Measurements from ENCODE around the gene SUN1.
A peak's percentile ranks its signal among the peaks of the same experiment; 100 is the strongest.
"Not testable (repeated sequence)": the region's sequence is repeated elsewhere in the genome, so short reads cannot be mapped to it uniquely, and the experiment has no call there.

The SUN1 gene

DNA sequence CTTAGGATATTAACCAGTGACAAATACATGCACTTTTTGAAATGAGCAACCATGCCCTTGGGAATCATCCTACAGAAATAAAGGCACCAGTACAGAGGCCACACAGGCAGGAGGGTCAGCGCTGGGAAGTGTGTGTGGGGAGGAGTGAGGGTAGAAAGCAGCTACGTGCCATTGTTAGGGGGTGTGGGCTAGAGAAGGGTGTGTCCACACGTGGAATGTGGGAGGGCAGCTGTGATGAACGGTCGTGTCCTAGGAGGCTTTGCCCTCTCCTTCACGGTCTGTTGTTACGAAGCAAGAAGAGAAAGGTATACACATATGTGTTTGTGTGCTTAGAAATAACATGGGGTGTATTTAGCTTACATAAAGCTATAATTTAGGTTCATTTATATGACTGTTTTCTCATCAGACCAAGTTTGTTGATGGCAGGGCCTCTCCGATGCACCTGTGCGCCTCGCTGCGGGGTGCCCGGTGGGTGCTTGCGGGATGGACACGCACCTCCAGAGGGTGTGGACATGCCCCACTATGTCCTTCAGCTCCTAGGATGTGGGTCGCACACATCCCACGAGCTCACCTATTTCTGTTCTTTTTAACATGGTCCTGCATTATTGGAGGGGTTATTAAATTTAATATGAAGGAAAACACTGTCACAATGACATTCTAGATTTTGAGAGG is 27.2 kb downstream of the SUN1 start:
- no peak for DNase-seq

- no peak for DNase-seq
Measured at GRCh38 chr7:860149-860548, 27.9 kb downstream of the SUN1 start.

GRCh38 chr7:861222-861621 is 28.9 kb downstream of the SUN1 start:
- no peak for DNase-seq

DNA sequence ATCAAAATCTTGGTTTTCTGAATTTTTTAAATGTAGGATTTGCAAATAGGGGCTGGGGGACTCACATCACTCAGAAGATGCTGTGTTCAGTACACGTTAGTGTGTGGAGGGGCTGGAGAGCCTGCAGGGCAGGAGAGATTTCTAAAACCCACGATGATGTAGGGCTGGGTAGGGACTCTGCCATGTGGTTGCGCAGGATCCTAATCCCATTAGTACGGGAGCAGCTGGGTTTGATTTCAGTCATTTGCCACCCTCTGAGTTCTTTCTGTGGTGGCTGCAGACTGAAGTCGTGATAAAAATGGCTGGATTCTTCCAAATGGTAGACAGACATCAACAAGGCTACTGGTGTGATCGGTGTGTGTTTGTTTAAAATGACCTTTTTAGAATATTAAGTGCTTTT is 29.9 kb downstream of the SUN1 start:
- no peak for DNase-seq

- DNase-seq, result no peak
Measured at GRCh38 chr7:863106-863505, 30.8 kb downstream of the SUN1 start.

DNA sequence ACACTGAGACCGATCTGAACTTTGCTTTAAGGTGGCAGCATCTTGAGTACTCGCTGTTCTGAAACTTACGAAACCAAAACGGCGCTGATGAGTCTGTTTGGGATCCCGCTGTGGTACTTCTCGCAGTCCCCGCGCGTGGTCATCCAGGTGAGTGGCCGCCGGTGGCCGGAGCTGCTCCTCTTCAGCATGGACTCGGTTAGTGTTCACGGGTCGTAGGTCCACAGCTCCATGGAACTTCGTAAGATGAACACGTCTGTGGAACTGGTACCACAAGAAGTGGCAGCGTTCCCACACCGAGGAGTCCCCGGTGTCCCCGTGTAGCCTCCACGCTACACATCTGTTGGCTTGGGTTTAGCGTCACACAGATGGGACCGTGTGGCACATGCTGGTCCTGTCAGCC is 33.6 kb downstream of the SUN1 start:
- no peak for DNase-seq

- DNase-seq, result no peak
Measured at GRCh38 chr7:867001-867405, 34.7 kb downstream of the SUN1 start.

DNA sequence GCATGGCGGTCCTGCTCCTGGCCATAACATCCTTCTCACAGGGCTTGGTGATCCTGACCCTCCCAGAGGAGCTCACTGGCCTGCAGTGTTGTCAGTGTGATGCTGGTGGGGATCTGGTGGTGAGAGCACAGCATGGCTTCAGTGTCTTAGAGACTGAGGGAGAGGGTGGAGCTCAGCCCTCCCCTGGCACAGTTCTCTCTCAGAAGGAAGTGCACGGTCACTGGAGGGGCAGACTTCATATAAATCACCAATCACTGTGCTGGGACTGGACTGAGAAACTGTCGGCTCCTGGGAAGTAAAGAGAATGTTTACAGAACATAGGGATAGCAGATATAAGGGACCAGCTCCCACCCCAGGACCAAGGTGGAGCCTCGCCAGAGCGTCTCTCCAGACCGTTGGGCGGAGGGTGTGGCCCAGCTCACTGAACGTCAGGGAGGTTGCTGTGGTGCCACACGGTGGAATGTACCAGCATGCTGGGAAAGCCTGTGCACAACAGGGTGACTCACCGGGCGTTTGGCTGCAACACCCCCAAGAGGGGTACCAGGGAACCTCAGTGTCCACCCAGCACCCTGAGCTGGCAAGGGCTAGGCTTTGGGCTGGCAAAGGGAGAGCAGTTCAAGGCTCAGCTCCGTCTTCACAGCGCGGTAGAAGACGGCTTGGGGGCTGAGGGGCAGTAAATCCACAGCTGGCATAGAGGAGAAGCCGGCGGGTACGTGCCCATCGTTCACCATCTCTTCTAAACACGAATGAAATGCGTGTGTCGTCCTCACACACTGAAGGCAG is 35.3 kb downstream of the SUN1 start:
- DNase-seq, result no peak

DNA sequence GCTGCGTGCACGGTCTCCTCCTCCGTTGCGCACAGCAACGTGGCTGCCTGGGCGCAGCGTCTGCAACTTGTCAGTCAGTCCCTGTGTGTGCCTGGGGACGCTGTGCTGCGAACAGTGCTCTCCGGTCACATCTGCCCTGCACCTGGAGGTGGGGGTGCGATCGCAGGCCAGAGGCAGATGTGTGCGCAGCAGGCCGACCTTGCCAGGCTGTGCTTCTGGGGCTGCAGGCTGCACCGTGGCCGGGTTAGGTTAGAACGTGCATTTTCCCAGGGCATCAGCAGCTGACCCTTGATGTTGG is 35.9 kb downstream of the SUN1 start:
- no peak for DNase-seq

DNA sequence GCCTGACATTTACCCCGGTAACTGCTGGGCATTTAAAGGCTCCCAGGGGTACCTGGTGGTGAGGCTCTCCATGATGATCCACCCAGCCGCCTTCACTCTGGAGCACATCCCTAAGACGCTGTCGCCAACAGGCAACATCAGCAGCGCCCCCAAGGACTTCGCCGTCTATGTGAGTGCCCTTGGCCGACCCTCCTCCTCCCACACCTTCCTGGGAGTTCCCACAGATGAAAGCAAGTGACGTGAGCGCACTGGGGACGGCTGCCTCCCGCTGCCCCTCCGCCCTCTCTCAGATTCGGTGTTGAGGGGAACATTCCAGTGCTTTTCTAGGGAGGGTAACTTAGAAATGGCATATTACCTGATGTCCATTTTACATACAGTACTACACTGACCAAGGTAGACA is 37.1 kb downstream of the SUN1 start:
- no peak for DNase-seq

DNA sequence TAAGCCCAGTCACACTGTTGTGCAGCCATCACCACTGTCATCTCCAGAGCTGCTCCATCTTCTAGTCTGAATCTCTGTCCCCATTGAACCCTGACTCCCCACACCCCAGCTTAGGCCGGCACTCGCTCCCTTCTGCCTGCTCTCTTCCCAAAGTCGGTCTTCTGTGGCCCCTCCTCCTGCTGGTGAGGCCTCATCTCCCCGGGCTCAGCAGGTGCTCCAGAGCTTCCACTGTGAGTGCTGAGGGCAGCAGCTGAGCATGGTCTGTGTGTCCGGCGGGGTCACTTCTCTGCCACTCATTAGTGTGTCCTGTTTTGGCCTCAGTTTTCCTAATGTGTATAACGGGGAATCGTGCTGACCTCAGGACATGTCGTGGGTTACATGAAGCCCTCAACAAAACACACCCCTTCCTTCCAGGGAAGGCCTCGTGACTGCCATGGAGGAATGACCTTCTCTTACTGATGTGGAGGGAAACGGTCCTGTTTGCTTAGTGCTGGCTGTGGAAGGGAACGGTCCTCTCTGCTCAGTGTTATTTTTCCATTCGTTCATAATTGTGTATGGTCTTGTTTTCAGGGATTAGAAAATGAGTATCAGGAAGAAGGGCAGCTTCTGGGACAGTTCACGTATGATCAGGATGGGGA is 39.7 kb downstream of the SUN1 start:
- no peak for DNase-seq

DNA sequence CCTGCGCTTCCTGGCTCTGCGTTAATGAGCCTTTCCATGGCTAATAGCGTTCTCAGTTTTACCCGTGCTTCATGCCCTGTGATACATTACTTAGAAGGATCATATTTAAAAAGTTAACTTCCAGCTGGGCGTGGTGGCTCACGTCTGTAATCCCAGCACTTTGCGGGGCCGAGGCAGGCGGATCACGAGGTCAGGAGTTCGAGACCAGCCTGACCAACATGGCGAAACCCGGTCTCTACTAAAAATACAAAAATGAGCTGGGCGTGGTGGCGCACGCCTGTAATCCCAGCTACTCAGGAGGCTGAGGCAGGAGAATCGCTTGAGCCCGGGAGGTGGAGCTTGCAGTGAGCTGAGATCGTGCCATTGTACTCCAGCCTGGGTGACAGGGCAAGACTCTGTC is 40.4 kb downstream of the SUN1 start:
- not testable (repeated sequence) for DNase-seq

GRCh38 chr7:873367-874002 is 41.2 kb downstream of the SUN1 start:
- DNase-seq, result peak; percentile 61

- DNase-seq, result no peak
Measured at GRCh38 chr7:874031-874749, 41.9 kb downstream of the SUN1 start.

GRCh38 chr7:875051-875450 is 42.8 kb downstream of the SUN1 start:
- no peak for DNase-seq

DNA sequence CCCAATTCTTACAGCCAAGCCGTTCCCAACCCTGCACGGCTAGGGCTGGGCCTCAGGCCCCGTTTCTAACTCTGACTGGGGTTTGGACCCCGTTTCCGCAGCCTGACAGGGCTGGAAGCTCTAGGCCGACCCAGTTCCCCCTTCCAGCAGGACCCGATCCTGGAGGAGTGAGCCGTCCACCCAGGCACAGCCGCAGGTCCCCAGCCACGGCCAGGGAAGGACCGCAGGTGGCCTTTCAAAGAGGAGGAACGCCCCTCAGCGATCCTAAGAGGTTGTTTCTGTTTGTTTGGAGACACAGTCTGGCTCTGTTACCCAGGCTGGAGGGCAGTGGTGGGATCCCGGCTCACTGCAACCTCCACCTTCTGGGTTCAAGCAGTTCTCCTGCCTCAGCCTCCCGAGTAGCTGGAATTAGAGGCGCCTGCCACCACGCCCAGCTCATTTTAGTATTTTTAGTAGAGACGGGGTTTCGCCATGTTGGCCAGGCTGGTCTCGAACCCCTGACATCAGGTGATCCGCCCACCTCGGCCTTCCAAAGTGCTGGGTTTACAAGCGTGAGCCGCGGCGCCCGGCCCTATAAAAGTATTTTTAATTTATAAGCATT is 43.3 kb downstream of the SUN1 start:
- DNase-seq, result no peak

- DNase-seq, result peak; percentile 99
Measured at GRCh38 chr7:876077-876971, 44.0 kb downstream of the SUN1 start, which contains the start of gene GET4. Gene GET4 (plus strand): TSS chr7:876554. CDS start chr7:876646, 92 bp downstream.

DNA sequence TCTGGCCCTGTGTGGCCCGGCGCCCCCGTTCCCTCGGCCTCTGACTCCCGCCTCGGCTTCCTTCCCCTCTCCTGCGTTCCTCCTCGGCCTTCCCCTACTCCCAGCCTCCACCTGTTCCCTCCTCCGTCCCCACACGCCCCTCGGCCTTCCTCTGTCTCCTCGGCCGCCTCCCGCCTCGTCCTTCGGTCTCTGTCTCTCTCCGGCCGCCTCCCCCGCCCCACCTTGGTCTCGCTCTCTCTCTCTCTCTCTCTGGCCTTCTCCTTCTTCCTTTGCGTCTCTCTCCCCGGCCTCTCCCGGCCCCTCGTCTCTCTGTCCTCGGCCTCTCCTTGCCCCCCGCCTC is 44.7 kb downstream of the SUN1 start:
- no peak for DNase-seq

DNA sequence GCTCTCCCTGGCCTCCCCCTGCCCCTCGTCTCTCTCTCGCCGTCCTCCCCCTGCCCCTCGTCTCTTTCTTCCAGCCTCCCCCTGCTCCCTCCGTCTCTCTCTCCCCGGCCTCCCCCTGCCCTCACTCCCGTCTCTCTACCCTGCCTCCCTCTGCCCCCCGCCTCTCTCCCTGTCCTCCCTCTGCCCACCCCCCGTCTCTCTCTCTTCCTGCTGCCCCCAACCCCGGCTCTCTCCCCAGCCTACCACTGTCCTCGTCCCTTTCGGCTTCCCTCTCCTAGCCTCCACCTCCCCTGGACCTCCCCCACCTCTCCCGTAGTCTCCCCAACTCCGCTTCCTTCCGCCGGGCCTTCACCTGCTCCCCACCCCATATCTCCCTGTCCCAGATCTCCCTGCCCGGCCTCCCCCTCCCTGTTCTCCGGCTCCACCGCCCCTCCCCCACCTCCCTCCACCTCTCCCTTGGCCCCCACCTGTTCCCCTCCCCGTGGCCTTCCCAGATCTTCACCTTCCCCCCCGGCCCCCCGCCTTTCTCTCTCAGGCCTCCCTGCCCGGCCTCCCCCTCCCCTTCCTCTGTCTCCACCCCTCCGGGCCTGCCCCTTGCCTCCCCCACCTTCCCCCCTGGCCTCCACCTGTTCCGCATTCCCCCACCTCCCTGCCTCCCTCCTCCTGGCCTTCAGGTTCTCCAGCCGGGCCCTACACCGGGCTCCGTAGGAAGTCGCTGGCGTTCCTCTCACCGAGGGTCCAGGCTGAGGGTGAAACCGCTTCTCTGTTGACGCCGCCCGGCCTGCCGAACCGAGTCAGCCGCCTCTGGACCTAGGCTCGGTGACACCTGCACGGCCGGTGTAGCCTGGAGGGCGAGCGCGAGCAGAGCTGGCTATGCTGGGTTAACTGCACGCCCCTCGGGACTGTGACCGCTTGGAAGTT is 45.3 kb downstream of the SUN1 start:
- no peak for DNase-seq

DNA sequence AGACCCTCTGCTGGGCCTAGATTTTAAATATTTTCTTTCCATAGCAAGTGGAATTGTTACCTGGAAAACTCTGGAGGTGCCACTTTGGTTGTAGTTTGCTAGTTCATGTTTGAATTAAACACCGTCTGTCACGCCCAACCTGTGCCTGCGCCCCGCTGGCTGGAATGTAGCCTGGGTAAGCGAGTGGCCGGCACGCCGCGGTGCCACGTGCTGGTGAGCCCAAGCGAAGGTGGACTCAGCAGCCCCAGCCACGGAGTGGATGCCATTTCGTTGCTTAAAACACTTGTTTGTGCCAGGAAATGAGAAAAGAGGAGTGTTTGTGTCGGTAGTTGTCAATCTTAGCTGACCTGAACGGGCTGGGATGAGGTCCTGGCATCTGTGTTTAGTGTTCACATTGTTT is 46.8 kb downstream of the SUN1 start:
- no peak for DNase-seq

DNA sequence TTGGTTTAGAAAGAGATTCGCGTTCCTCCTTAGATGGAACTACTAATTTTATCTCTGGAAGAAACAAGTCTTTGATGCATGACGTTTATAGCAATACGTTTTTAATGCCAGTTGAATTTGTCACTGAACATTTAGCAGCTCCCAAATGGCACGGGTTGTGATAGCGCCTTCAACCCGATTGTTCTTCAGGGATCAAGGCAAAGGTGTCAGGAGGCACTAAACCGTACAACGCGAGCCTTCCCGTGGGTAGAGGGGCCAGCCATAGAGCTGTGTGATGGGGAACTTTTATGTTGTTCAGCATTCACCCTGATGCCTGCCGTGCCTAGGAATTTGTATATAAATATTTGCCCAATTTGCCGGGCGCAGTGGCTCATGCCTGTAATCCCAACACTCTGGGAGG is 47.4 kb downstream of the SUN1 start:
- DNase-seq, result no peak
